Panc1 (cell line): ENCODE results near the gene CTDP1. TPM values are rescaled to one million over a fixed set of nuclear protein-coding genes. Genes with fewer than 3 reads are reported as not detected.
"Not testable (repeated sequence)": the region's sequence is repeated elsewhere in the genome, so short reads cannot be mapped to it uniquely, and the experiment has no call there.

ENCODE experiments used
- ATAC-seq: fragments of 200-7000 bp; cut with Tn5 transposase; 2 replicates; pipeline ENCODE4 v1.9.1; 2020; ENCODE audit warnings: mild to moderate bottlenecking, moderate library complexity
- BruUV-seq: library from RNA; stranded (reverse); fragments of 400-500 nt; replicated peaks from 2 replicates; lab custom pipeline; 2021; lab: Mats Ljungman, UMichigan
- CTCF ChIA-PET: fragments of 300-600 bp; sonication (Branson Sonifier 250); formaldehyde crosslinking; loops from one replicate; lab custom pipeline; 2022; ENCODE audit warnings: antibody characterized with exemption; lab: Charles Lee
- POLR2A ChIA-PET: fragments of 300-600 bp; sonication (Branson Sonifier 250); formaldehyde crosslinking; loops from one replicate; lab custom pipeline; 2022; ENCODE audit warnings: antibody characterized with exemption; lab: Charles Lee
- DNase-seq: peaks from one replicate; pipeline ENCODE4 v3.0.0-alpha.2; 2010; ENCODE audit warnings: low read depth, low spot score
- H3K27ac ChIP-seq: 2 replicates; pipeline ENCODE4 v1.5.1; 2011; ENCODE audit warnings: mild to moderate bottlenecking, low read length, inconsistent platforms
- H3K27me3 ChIP-seq: fragments of 200-500 bp; sonication (Bioruptor generic); 2 replicates; pipeline ENCODE4 v1.6.0; 2014; ENCODE audit warnings: low read length, inconsistent platforms; ENCODE audit not compliant: control insufficient read depth, insufficient read depth
- H3K36me3 ChIP-seq: fragments of 200-500 bp; sonication (Bioruptor generic); 2 replicates; pipeline ENCODE4 v1.5.1; 2014; ENCODE audit warnings: inconsistent platforms, mild to moderate bottlenecking, low read length, moderate library complexity; ENCODE audit not compliant: control insufficient read depth, insufficient read depth
- H3K4me1 ChIP-seq: 2 replicates; pipeline ENCODE4 v1.5.1; 2011; ENCODE audit warnings: inconsistent platforms, mild to moderate bottlenecking, low read length, moderate library complexity; ENCODE audit not compliant: control insufficient read depth, insufficient read depth
- H3K4me3 ChIP-seq, 2 experiments: 2 replicates each; pipeline ENCODE4 v1.5.1; 2011 to 2012; ENCODE audit warnings: low read depth in 2 of 2, low read length in 2 of 2, mild to moderate bottlenecking in 2 of 2, inconsistent platforms in 1 of 2, moderate library complexity in 1 of 2
- H3K9me3 ChIP-seq: fragments of 200-500 bp; sonication (Bioruptor generic); 2 replicates; pipeline ENCODE4 v1.5.1; 2014; ENCODE audit warnings: low read depth, mild to moderate bottlenecking, inconsistent platforms, low read length, moderate library complexity; ENCODE audit not compliant: control insufficient read depth, insufficient read depth
- CTCF ChIP-seq: fragments of 450-650 bp; IDR thresholded peaks from 2 replicates; pipeline ENCODE4 v1.5.1; 2017; ENCODE audit warnings: mild to moderate bottlenecking
- POLR2AphosphoS5 ChIP-seq: IDR thresholded peaks from 2 replicates; pipeline ENCODE4 v1.6.1; 2012; ENCODE audit warnings: mild to moderate bottlenecking, low read depth, low read length, moderate library complexity
- REST ChIP-seq, 2 experiments: IDR thresholded peaks; 2 replicates each; pipeline ENCODE4 v1.6.1; 2011 to 2012; ENCODE audit warnings: low read depth in 2 of 2, control low read depth in 1 of 2, low read length in 1 of 2, mild to moderate bottlenecking in 1 of 2, moderate library complexity in 1 of 2; ENCODE audit not compliant: insufficient read depth in 1 of 2
- SIN3A ChIP-seq: IDR thresholded peaks from 2 replicates; pipeline ENCODE4 v1.6.1; 2012; ENCODE audit warnings: low read depth, mild to moderate bottlenecking, low read length, moderate library complexity, borderline replicate concordance; ENCODE audit not compliant: insufficient read depth
- TCF7L2 ChIP-seq: IDR thresholded peaks from 2 replicates; pipeline ENCODE4 v1.6.1; 2011; ENCODE audit warnings: mild to moderate bottlenecking, low read depth, low read length, inconsistent platforms
- in situ Hi-C: cut with HindIII; loops from 2 replicates; pipeline ENCODE4 v1.10.0; 2016; ENCODE audit warnings: low sequenced_read_pairs, low pct_unique_long_range_greater_than_20kb
- intact Hi-C: fragments of 100-400 bp; cut with micrococcal nuclease; formaldehyde crosslinking; loops from one replicate; pipeline ENCODE4 v1.10.0; 2022; ENCODE audit not compliant: unreplicated experiment
- total RNA-seq: library from RNA; stranded (reverse); gene quantifications from one replicate; pipeline ENCODE4 v1.2.1, GENCODE V29; 2021; ENCODE audit not compliant: unreplicated experiment

The CTDP1 gene
- total RNA-seq, 1 experiment from 2014 or later: 52.8 TPM

GRCh38 chr18:79730804-79731203 lies 51.2 kb downstream of the CTDP1 start:
- ATAC-seq (no peak), DNase-seq (no peak)
- peaks cover 7% of the 10 kb centered on the region; the same call in 1 of the 2 replicates for H3K36me3 ChIP-seq
- BruUV-seq: no TSS peak
- POLR2A ChIA-PET: no interaction called here
- in situ Hi-C loops (no loop called here), intact Hi-C loops (no loop called here)
- H3K27ac ChIP-seq: no peak overlapping the region
- H3K4me1 ChIP-seq: no peaks in the 10 kb centered on the region
- H3K4me3 ChIP-seq: no peak overlapping the region
- CTCF ChIA-PET: interaction anchor here (0.6 kb wide), 1 partner anchor 32 kb away, joined by 8 read pairs; no protein-coding TSS in a partner anchor
- no peaks in the 10 kb centered on the region for H3K27me3 ChIP-seq
- H3K9me3 ChIP-seq: peaks cover 13% of the 10 kb centered on the region; the same call in 1 of the 2 replicates
- TF ChIP-seq CTCF: no peak
- no peak for TF ChIP-seq POLR2AphosphoS5
- no peak for TF ChIP-seq SIN3A
- TF ChIP-seq REST (IDR thresholded peaks at IDR 0.05; ENCODE audit: insufficient read depth in 1 of 2, low read depth in 2 of 2, low read length in 1 of 2): no peak
- TF ChIP-seq TCF7L2: no peak

DNA sequence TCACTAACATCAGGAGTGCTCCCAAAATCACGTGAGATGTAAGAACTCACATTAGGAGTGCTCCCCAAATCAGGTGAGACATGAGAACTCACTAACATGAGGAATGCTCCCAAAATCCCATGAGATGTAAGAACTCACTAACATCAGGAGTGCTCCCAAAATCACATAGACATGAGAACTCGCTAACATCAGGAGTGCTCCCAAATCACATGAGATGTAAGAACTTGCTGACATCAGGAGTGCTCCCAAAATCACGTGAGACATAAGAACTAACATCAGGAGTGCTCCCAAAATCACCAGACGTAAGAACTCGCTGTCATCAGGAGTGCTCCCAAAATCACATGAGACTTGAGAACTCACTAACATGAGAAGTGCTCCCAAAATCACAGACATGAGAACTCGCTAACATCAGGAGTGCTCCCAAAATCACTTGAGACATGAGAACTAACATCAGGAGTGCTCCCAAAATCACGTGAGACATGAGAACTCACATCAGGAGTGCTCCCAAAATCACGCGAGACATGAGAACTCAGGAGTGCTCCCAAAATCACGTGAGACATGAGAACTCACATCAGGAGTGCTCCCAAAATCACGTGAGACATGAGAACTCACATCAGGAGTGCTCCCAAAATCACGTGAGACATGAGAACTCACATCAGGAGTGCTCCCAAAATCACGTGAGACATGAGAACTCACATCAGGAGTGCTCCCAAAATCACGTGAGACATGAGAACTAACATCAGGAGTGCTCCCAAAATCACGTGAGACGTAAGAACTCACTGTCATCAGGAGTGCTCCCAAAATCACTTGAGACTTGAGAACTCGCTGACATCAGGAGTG lies 52.5 kb downstream of the CTDP1 start:
- not testable (repeated sequence) for BruUV-seq

DNA sequence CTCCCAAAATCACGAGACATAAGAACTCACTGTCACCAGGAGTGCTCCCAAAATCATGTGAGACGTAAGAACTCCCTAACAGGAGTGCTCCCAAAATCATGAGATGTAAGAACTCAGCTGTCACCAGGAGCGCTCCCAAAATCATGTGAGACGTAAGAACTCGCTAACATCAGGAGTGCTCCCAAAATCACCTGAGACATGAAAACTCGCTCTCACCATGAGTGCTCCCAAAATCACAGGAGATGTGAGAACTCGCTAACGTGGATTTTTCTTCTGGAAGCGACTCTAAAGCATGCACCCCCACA lies 53.1 kb downstream of the CTDP1 start:
- in situ Hi-C loops: no loop called here
- BruUV-seq: no TSS peak
- no peaks in the 10 kb centered on the region for H3K4me1 ChIP-seq
- POLR2A ChIA-PET: no interaction called here
- peaks cover 13% of the 10 kb centered on the region; the same call in 1 of the 2 replicates for H3K9me3 ChIP-seq
- CTCF ChIA-PET: no interaction called here
- H3K36me3 ChIP-seq: peaks cover 7% of the 10 kb centered on the region; the same call in 1 of the 2 replicates
- ATAC-seq (no peak), DNase-seq (no peak)
- H3K27ac ChIP-seq: no peak overlapping the region
- TF ChIP-seq REST (IDR thresholded peaks at IDR 0.05; ENCODE audit: insufficient read depth in 1 of 2, low read depth in 2 of 2, low read length in 1 of 2) (no peak), TCF7L2 (no peak), POLR2AphosphoS5 (no peak), SIN3A (no peak), CTCF (no peak)
- H3K4me3 ChIP-seq: no peak overlapping the region
- intact Hi-C loops: no loop called here
- H3K27me3 ChIP-seq: no peaks in the 10 kb centered on the region

More for the DNA sequence above, 52.5 kb downstream of the CTDP1 start:
- POLR2A ChIA-PET, intact Hi-C loops, H3K27ac ChIP-seq, CTCF ChIA-PET, in situ Hi-C loops, ATAC-seq, H3K4me3 ChIP-seq, H3K27me3 ChIP-seq, DNase-seq, H3K4me1 ChIP-seq, H3K36me3 ChIP-seq: not testable (repeated sequence)
- H3K9me3 ChIP-seq: peaks cover 13% of the 10 kb centered on the region; the same call in 1 of the 2 replicates
